Activated CD4-positive, alpha-beta T cell treated with anti-CD3 and anti-CD28 coated beads for 1 hour (primary cell): ENCODE data around the gene ALKAL2.

Source experiments
- DNase-seq: peaks from one replicate; pipeline ENCODE4 v3.0.0-alpha.2; 2020

Gene ALKAL2

DNA sequence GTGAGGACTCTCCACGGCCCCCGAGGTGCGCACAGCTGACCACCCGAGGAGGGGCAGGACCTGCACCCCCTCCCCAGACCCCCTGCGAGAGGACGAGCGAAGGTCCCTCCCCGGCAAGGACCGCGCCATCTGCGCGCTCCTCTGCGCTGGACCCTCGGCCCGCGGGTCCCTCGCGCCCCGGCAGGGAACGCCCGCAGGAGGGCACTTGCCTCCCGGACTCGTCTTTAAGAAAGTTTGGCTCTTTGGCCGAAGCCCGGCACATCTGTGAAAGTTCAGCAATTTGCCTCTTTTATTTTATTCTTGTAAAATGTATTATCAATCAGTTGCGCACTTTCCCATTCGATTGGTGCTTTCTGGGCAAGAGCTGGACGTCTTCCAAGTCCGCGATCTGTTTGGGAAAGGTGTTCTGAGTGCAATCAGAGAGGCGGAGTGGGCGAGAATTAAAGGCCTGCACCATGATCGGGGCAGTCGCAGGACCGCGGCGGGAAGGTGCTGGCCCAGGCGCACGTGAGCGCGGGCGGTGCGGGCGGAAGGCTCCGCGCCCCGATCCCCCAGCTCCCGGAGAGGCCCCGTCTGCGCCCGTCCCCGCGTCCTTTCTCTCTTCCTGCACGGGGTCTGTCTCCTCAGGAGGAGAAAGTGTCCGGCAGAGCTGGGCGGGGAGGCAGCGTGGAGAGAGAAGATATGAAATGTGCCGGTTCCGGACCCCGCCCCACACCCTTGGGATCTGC lies 1.6 kb upstream of the ALKAL2 start:
- no peak for DNase-seq

DNA sequence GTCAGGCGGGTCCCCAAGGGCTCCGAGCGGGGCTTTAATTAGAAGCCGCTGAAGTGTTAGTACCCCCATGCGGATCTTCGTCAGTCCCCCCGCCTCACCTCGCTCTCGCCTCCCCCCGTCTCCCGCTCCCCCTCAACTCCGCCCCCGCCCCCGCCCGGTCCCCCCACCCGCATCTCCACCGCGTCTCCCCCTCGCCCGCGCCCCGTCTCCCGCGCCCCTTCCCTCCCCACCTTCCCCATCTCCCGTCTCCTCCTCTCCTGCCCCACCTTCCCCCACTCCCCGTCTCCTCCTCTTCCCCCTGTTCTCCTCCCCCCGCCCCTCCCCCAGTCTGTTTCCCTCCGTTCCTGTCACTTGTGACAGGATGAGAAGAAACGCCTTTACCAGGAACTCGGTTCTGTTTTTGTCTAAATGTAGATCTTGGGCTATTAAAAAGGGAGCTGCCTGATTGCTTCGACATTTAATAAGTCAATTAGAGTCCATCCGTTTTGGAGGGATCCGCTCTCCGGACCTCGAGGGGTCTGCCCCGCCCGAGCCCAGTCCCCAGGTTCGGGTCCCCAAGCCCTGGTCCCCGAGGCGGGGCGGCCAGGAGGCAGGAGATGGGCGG lies 969 bp upstream of the ALKAL2 start:
- no peak for DNase-seq

DNA sequence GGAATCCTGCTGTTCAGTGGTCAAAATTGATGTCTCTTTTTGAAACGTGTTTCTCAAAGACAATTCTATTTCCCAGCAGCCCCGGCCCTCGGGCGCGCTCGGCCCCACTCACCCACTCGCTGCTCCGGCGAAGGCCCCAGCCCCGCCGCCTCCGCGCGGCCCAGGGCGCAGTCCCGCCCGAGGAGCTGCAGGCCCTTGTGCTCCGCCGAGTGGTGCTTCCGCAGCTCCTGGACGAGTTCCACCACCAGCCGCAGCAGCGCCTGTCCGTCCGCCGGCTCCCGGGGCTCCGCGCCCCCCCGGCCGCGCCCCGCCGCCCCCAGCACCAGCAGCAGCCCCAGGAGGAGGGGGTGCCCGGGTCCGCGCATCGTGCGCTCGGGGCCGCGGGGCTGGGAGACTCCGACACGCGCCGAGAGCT lies 413 bp downstream of the ALKAL2 start:
- DNase-seq = no peak

DNA sequence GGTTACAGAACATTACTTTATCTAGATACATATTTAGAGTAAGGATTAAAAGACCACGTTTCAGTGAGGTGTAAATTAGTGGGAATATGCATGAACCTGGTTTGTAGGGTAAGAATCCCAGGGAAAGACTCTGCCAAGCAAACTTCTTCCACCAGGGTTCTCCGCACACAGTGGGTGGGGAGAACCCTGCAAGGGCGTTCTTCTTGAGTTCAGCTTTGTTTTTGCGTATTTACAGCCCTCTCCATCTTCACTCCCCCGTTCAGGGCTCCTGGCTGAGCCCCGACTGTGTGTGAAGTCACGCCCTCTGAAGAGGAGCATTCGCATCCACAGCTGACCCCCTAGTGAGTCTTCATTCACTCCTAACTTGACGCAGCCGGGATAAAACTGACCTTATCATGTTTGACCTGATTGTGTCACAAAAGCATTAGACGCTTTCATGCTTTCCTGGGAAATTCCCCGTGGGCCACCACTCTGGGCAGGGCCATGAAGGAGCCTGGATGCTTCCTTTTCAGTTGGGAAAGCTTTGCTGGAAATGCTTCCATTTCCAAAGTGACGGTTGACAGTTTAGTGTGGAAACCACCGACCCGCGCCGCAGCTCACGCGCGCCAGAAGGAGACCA lies 1.0 kb downstream of the ALKAL2 start:
- DNase-seq = no peak

DNA sequence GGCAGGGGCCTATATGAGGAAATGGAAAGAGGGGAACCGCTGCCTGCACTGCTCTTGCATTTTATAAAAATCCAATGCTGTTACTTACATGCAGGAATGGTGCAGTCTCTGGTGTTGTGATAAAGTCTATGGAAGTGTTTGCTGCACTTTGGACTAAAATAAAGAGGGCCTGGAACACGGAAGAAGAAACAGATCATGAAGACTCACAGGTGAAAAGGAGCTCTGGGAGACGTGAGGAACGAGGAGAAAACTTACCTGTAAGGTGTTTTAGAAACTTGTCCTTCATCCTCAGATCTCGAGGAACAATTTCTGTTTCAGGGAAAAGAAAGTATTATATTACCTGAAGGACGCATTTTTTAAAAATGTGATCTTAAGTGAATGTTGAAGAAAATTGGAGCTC lies 1.9 kb downstream of the ALKAL2 start:
- DNase-seq = no peak

DNA sequence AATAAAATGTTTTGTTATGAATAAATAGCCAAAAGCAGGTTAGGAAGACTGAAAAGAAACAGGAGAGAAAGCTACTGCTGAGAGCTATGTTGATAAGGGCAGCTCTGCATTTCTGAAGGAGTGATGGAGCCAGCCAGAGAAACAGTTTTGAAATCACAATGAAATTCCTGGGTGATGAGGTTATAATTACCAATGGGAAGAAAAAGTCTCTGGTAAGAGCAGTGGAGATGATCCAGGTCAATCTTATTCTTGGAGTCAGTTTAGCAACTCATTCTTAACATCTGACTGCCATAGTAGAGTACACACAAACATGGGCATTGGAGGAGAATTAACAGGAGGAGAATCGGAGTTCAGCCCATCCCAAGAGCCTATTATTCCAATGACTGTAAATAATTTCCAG lies 2.4 kb downstream of the ALKAL2 start:
- DNase-seq = no peak

DNA sequence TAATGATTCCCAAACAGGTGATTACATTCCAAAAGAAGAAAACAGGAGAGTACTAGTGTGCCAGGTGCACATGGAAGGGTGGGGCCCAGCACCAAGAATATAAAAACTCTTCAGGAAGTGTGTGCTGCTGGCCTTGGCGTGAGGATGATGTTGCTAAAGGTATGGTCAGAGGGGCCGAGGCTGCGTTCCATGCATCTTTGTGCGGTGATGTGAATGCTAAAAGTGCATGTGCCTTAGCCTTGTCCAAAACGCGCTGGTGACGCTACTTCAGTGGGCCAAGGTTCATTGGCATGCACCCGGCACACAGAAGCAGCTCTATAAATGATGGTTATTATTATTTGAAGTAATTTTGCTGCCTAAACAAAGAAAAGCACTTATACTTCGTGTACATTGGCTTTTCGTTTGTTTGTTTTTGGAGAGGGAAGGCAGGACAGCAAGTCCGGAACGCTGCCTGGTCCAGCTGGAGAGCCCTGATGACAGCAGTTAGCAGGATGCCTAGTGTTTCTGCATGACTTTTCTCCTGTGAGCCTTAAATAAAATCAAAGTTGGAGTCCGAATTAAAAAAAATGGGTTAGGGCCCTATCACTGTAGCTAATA lies 2.9 kb downstream of the ALKAL2 start:
- no peak for DNase-seq

DNA sequence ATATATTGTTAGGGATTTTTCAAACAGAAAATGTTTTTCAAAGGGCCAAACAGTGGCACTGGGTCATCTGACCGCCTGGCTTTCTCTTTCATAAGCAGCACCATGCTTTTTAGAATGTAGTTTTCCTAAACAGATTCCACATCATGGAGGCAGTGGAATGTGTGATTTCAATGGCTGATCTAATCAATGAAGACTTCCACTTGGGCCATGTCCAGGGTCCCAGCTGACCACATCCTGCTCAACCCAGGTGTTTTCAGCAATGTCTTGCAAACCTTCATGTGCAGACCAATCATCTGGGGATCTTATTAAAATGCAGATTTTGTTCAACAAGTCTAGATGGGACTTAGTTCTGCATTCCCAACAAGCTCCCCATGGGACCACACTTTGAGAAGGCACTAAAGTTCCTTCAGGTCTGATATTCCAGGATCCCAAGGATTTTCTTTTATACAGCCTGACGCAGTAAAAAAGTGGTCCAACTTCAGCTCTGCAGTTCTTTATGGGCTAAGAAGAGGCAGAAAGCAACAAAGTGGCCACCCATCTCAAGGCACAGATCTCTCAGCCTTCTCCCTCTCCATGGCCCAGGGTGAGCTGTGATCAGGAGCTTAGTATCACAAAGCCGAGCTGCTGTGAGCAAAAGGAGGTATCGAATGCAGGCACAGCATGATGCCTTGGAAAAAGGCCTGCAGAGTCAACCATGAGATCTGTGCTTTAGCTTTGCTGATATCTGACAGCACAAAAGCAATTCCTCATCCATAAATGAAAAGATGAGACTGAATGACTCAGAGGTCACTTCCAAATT lies 3.7 kb downstream of the ALKAL2 start:
- no peak for DNase-seq

DNA sequence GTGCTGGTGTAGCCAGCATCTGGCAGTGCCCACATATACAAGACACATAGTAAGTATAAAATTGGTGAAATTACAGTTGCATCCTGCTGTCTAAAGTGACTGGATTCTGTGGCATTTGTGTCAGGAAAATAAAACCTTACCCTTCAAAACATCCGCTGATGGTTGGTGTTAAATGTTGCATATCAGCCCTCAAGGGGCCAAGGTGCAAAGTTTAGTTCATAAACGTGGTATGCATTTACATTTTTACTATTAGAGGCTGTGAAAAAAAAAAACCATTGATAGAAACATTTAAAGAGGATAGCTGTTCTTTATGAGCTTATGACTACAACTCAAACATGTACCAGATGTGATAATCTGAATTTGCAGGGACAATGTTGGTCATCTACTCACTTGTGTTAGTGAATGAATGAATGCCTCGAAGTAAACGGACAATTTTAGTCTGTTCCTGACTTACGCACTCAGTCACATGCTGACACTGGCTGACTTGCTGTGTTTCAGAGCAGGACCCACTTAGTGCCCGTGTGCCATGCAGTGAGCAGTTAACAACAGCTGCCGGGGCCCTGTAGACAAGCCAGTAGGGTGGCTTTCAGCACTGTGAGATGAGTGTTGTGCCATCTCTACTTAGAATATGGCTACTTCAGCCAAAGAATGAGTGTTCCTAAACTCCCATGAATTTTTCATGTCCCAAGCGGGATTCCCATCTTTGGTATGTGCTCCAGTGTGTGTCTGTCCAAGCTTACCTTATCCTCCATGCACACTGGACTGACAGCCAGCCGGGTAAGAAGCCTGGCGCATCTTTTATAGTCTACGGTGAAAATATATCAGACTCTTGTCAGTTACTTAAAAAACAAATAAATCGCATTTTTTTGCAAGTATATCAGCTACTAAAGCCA lies 5.3 kb downstream of the ALKAL2 start:
- no peak for DNase-seq

DNA sequence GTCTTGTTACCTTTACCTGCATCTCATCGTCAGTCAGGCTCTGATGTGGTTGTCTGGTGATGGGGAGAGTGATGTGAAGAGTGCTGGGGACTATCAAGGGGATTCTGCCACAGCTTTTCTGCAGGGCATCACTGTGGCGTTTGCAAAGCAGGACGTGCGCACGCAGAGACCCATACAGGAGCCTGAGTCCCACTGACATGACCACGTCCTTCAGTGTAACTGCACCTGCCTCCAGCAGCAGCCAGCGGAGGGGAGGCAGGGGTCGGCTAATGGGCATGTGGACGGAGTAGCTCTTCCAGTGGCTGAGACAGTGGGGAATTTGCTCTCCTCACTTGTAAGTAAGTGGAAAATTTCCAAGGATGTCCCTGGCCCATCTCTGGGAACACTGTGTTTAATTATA lies 6.5 kb downstream of the ALKAL2 start:
- DNase-seq = no peak

DNA sequence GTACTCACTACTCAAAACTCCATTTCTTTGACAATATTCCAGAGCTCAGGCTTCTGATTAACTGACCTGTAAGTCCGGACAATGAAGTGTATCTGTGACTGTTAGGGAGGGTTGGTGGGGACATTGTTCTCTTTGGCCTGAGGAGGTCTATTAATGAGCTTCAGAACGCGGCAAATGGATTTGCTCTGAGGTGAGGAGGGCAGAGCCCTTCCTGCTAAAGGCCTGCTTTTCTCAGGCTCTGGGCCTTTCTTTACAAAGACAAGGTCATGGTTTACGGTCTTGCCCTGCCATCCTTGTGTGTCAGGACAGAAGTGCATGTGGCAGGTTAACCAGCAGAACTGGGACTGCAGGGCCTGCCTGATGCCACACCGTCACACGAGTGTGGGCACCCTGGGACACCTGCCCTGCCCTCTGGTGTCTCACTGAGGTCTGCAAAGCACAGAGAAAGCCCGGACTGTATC lies 7.2 kb downstream of the ALKAL2 start:
- no peak for DNase-seq

DNA sequence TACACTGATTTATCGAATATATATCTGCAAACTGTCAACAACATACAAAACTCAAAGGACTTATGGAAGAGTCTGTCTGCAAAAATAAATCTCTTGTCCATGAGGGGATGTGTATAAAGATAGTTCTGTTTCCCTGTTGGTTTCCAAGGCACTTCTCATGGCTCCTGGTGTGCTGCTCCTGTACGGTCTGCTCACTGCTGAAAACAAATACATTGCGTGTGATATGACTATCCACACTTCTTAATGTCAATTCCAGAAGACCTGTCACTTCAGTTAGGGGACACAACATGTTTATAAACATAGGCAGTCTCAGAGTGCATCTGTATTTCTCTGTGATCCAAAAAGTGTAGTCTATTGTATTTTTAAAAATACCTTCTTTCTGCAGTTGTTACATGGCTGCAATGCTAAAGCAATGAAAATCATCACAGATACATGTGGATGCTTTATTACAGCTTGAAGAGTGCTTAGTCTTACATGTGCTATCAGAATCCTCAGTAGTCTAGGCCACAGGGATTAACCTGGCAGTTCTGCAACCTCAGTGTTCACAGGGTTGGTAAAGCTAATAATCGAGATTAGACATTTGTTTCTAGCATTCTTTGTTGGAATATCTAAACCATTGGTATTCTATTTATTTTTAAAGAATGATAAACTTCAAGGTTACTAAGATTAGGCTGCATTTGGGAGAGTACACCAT lies 7.8 kb downstream of the ALKAL2 start:
- no peak for DNase-seq

DNA sequence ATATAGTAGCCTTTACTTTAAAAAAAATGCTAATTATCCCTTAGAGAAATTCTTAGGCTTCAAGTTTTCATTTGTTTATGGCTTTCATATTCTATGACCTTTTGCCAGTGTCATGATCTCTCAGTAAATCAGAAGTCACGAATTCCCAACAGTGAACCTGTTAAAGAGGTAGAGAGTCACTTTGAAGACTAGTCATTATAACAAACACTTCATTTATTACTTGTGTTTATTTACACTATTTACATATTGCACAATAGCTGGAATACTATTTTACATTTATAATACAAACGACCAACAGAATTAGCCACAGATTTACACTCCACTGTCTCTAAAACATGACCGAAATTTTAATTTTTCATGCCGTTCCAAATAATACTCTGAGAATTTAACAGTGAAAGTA lies 8.5 kb downstream of the ALKAL2 start:
- DNase-seq = no peak

DNA sequence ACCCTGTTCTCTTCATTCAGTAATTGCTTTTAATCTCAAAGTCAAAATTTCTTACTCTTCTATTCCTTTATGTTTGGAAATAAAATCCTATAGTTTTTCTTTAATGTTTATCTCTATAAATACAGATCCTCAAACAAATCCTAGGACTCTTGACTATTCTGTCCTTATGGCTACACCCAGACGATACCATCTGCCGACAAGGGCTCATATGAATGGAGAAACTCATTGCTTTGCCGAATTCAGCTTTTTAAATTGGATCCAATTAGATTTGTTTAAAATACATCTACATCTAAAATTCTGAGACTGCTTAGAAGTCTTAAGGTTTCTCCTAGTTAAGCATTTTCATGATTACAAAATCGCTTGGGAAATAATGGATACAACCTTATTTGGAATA lies 9.0 kb downstream of the ALKAL2 start:
- no peak for DNase-seq

DNA sequence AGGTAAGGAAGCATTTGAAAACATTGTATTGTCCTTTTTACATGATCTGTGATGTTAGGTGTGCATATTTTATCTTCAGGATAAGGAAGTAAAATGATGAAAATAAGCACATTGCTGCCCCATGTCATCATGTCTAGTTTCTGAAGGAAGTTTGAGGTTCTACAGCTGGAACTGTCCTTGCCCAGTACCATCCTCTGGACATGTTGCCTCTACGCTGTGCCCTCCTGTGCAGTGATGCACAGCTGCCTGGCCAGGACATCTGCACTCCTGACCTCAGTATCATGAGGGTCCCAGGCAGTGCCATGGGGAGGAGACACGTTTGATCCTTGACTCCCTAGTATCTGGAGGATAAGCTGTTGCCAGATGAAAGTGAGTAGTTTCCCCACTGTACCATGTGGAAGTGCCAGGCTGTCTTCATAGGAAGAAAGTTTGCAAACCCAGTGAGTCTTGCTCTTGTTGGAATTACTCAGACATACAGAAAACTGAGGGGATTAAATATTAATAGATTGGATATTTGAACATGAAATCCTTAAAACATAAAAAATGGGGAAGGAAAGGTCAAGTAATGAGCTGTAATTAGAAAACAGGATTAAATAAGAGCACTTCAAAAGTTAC lies 9.5 kb downstream of the ALKAL2 start:
- DNase-seq = no peak

DNA sequence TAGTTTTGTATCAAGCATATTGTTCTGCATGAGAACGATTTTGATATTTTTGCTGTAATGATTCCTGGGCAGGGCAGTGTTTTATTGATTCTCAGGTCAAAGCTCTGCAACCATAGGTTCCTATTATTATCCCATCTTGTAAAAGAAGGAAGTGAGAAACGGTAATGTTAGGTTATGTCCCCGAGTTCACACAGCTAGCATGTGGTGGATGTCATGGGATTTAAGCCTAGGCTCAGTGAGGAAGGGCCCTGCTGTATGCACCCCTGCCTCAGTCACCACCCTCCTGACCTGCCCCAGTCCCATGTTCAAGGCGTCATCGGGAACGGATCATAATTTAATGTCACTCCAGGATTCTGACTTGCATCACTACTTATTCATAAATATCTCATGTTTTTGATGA lies 12.4 kb downstream of the ALKAL2 start:
- DNase-seq = no peak

DNA sequence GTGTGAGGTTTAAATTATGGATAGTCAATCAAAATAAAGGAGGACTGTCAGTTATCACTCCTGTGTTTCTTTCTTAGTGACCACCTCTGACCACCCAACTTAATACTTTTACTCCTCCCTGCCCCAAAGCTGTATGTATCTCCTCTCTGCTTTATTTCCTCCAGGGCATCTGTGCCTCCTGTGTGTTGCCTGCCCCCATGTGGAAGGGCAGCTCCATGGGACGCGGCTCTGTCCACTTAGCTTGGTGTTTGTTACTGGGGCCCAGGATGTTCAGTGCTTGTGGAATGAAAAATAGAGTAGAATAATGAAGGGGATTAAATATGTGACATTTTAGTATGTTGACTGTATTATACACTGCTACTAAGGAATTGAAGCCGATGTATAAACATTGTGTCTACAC lies 13.4 kb downstream of the ALKAL2 start:
- no peak for DNase-seq

DNA sequence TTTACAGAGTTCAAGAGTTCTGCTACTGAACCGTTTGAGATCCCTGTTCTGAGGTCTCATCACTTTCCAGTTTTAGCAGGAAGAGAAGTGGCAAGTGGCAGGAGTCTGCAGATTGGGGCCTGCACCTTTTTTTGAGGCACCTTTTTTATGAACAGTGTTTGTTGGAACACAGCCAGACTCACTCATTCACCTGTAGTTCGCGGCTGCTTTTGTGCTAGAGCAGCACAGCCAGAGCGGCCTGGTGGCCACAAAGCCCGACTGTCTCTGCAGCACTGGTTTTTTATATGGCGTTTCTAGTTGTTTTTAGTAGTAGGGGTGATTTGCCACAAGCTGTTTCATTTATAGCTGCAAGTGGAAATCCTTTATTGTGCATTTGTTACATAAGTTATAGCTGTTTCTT lies 14.6 kb downstream of the ALKAL2 start:
- no peak for DNase-seq

DNA sequence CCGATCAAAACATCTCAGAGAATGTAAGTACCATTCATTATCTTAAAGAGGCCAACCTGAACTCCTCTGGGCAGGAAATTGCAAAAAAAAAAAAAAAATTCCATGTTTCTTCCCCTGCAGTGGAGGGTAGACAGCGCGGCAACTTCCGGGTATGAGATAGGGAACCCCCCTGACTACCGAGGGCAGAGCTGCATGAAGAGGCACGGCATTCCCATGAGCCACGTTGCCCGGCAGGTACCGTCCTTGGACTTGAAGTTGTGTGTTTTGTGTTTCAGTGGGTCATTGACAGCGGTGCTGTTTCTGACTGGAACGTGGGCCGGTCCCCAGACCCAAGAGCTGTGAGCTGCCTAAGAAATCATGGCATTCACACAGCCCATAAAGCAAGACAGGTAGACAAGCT lies 16.0 kb downstream of the ALKAL2 start:
- no peak for DNase-seq

DNA sequence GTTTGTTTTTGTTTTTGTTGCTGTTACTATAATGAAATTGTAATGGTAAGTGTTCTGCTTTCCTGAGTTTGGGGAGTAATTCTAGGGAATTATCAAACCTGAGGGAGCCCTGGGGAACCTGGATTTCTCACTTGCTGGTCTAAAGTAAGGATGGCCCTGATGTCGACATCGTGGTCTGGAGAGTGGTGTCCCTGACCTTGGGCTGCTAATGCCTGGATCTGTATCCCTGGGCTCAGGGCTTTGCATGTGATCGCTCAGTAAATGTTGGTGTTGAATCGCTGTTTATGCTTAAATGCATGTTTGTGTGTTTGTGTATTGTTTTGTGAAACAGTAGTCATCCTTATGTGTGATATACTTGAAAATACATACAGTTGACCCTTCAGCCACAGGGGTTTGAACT lies 17.0 kb downstream of the ALKAL2 start:
- no peak for DNase-seq
